AG04449 (cell line): ENCODE data around the gene FBXL17.

Experiments used
- CTCF ChIA-PET: fragments of 350-600 bp; formaldehyde crosslinking; extraction: SDS; loops from one replicate; lab custom pipeline; 2021; ENCODE audit warnings: antibody characterized with exemption; lab: Yijun Ruan, JAX
- POLR2A ChIA-PET: fragments of 400-600, 350-600 bp; formaldehyde crosslinking; extraction: SDS; loops from one replicate; lab custom pipeline; 2020; ENCODE audit warnings: antibody characterized with exemption, inconsistent platforms; lab: Yijun Ruan, JAX
- DNase-seq: peaks from one replicate; pipeline ENCODE4 v3.0.0-alpha.2; 2010; ENCODE audit warnings: low read depth, low spot score
- H3K4me3 ChIP-seq: 2 replicates; pipeline ENCODE4 v1.5.1; 2011; ENCODE audit warnings: low read depth, mild to moderate bottlenecking, control low read depth, low read length
- CTCF ChIP-seq: IDR thresholded peaks from one replicate; pipeline ENCODE4 v1.5.1; 2011; ENCODE audit warnings: mild to moderate bottlenecking, moderate library complexity, low read length, control low read depth, inconsistent platforms; ENCODE audit not compliant: insufficient read depth; ENCODE audit errors: missing control alignments

Gene FBXL17

GRCh38 chr5:108093186-108093585 lies 288.7 kb downstream of the FBXL17 start:
- H3K4me3 ChIP-seq: no peak overlapping the region
- CTCF ChIA-PET: interaction anchor here (0.7 to 1.7 kb wide), 5 partner anchors 8 to 67 kb away, joined by 3 to 4 read pairs (median 3); no protein-coding TSS in a partner anchor
- peak; percentile 34 for TF ChIP-seq CTCF
- no peak for DNase-seq
- POLR2A ChIA-PET: no interaction called here

- no peak overlapping the region for H3K4me3 ChIP-seq
- TF ChIP-seq CTCF: no peak
- POLR2A ChIA-PET: no interaction called here
- CTCF ChIA-PET: no interaction called here
- no peak for DNase-seq
These were observed 291.0 kb downstream of the FBXL17 start for GRCh38 chr5:108090946-108091345.

- ChIA-PET CTCF (no interaction called here), POLR2A (no interaction called here)
- H3K4me3 ChIP-seq: no peak overlapping the region
- no peak for TF ChIP-seq CTCF
- DNase-seq: no peak
These were observed 297.8 kb downstream of the FBXL17 start for GRCh38 chr5:108084105-108084504.

GRCh38 chr5:108083232-108083631 lies 298.7 kb downstream of the FBXL17 start:
- no peak for TF ChIP-seq CTCF
- CTCF ChIA-PET: interaction anchor here (1.0 kb wide), 1 partner anchor 21 kb away, joined by 3 read pairs; no protein-coding TSS in a partner anchor
- DNase-seq: no peak
- H3K4me3 ChIP-seq: no peak overlapping the region
- POLR2A ChIA-PET: no interaction called here

- H3K4me3 ChIP-seq: no peak overlapping the region
- TF ChIP-seq CTCF: no peak
- CTCF ChIA-PET: no interaction called here
- POLR2A ChIA-PET: no interaction called here
- no peak for DNase-seq
These were observed 300.2 kb downstream of the FBXL17 start for GRCh38 chr5:108081707-108082106.

- TF ChIP-seq CTCF: no peak
- CTCF ChIA-PET: no interaction called here
- peak; percentile 19 for DNase-seq
- POLR2A ChIA-PET: no interaction called here
- no peak overlapping the region for H3K4me3 ChIP-seq
These were observed 302.1 kb downstream of the FBXL17 start for GRCh38 chr5:108079753-108080152.
